Prostate gland (tissue), 2 donors: ENCODE data around the gene HIVEP2.

Experiments
- CTCF ChIP-seq, 4 experiments: fragments of 200-600 bp in 2 of 4; fragments of 450-650 bp in 2 of 4; sonication (generic) in 2 of 4; IDR thresholded peaks; 1 replicate in 3 of 4; 2 replicates in 1 of 4; pipeline ENCODE4 v1.5.1; 2016 to 2019; ENCODE audit warnings: antibody characterized with exemption in 4 of 4, mild to moderate bottlenecking in 2 of 4, moderate library complexity in 2 of 4
- POLR2A ChIP-seq: fragments of 450-650 bp; IDR thresholded peaks from one replicate; pipeline ENCODE4 v1.6.1; 2016; ENCODE audit warnings: antibody characterized with exemption, mild to moderate bottlenecking
- POLR2AphosphoS5 ChIP-seq: sonication (generic); formaldehyde crosslinking; IDR thresholded peaks from one replicate; pipeline ENCODE4 v1.6.1; 2017; ENCODE audit warnings: antibody characterized with exemption

GRCh38 chr6:142975365-142975764 is 30.4 kb upstream of the HIVEP2 start:
- TF ChIP-seq CTCF (IDR thresholded peaks at IDR 0.05) (no peak), POLR2A (no peak), POLR2AphosphoS5 (no peak)
